Endodermal cell (in vitro differentiated cells): ENCODE results near the gene WDR6. TPM values are rescaled to one million over a fixed set of nuclear protein-coding genes. Genes with fewer than 3 reads are reported as not detected.

Source experiments
- DNase-seq: peaks from one replicate; pipeline ENCODE4 v3.0.0-alpha.2; 2017
- H3K27ac ChIP-seq: 2 replicates; pipeline ENCODE4 v1.5.1; 2013; ENCODE audit warnings: mild to moderate bottlenecking, low read depth, low read length, moderate library complexity
- H3K27me3 ChIP-seq: 2 replicates; pipeline ENCODE4 v1.6.1; 2013; ENCODE audit warnings: mild to moderate bottlenecking, low read length, moderate library complexity; ENCODE audit not compliant: insufficient read depth, control insufficient read depth, poor library complexity, severe bottlenecking
- H3K36me3 ChIP-seq: 2 replicates; pipeline ENCODE4 v1.7.0; 2013; ENCODE audit warnings: mild to moderate bottlenecking, low read length, moderate library complexity; ENCODE audit not compliant: control insufficient read depth, insufficient read depth
- H3K4me1 ChIP-seq: one replicate; pipeline ENCODE4 v1.7.0; 2013; ENCODE audit warnings: low read length; ENCODE audit not compliant: control insufficient read depth, insufficient read depth
- H3K4me3 ChIP-seq: 2 replicates; pipeline ENCODE4 v1.5.1; 2013; ENCODE audit warnings: mild to moderate bottlenecking, low read length, moderate library complexity
- H3K9ac ChIP-seq: 2 replicates; pipeline ENCODE4 v1.6.1; 2013; ENCODE audit warnings: mild to moderate bottlenecking, low read length, moderate library complexity; ENCODE audit not compliant: poor library complexity, severe bottlenecking; ENCODE audit errors: extremely low read depth
- H3K9me3 ChIP-seq: 2 replicates; pipeline ENCODE4 v1.6.1; 2013; ENCODE audit warnings: mild to moderate bottlenecking, low read length, moderate library complexity; ENCODE audit not compliant: control insufficient read depth
- H3K27ac Mint-ChIP-seq: 2 replicates; pipeline ENCODE4 v1.8.0; 2020; ENCODE audit warnings: mixed read lengths
- H3K27me3 Mint-ChIP-seq: 2 replicates; pipeline ENCODE4 v1.8.0; 2021; ENCODE audit warnings: mild to moderate bottlenecking, mixed read lengths; ENCODE audit not compliant: insufficient read depth
- H3K36me3 Mint-ChIP-seq: 2 replicates; pipeline ENCODE4 v1.8.0; 2020; ENCODE audit warnings: low read depth, mixed read lengths
- H3K4me1 Mint-ChIP-seq: 2 replicates; pipeline ENCODE4 v1.8.0; 2020; ENCODE audit warnings: mixed read lengths
- H3K4me3 Mint-ChIP-seq: 2 replicates; pipeline ENCODE4 v1.8.0; 2020; ENCODE audit warnings: mild to moderate bottlenecking, moderate library complexity, mixed read lengths
- H3K9me3 Mint-ChIP-seq: 2 replicates; pipeline ENCODE4 v1.8.0; 2020; ENCODE audit warnings: mild to moderate bottlenecking, mixed read lengths
- WGBS, 2 experiments: methylation state at CpG; one replicate each; pipeline versions ENCODE4 v1.1.5 to v1.1.7; 2013; ENCODE audit warnings: missing lambda C conversion rate in 2 of 2, mixed read lengths in 1 of 2; ENCODE audit not compliant: insufficient coverage in 1 of 2, insufficient read length in 1 of 2; 5-methylcytosine and 5-hydroxymethylcytosine counted together
- total RNA-seq, 2 donors: library from RNA; stranded (reverse); fragmentation: NEBNext Ultra II Directional in 1 of 2; extraction: Animal tissue kit (Norgen Biotek cat#: 25700) in 1 of 2; gene quantifications; 2 replicates in 1 of 2; 3 replicates in 1 of 2; pipeline ENCODE4 v1.2.1, GENCODE V29; 2021
- TF ChIP-seq, protein P1 (sequence below): fragments of 200-600 bp; sonication (generic); conservative IDR thresholded peaks from 2 replicates; pipeline ENCODE4 v1.5.0; 2021; ENCODE audit warnings: antibody characterized with exemption, mild to moderate bottlenecking

Gene WDR6
- total RNA-seq, 2 donors from 2014 or later: 106 to 166 TPM

- Histone ChIP-seq H3K27ac (no peak overlapping the region), H3K4me3 (no peak overlapping the region), H3K36me3 (peaks cover 72% of the 10 kb centered on the region), H3K4me1 (peaks cover 6% of the 10 kb centered on the region), H3K9me3 (no peaks in the 10 kb centered on the region), H3K27me3 (no peaks in the 10 kb centered on the region), H3K9ac (no peak overlapping the region)
- 94 to 100% methylated on average over 5 to 6 of the region's 6 CpGs for WGBS, 2 experiments
- Mint-ChIP-seq H3K9me3 (no peaks in the 10 kb centered on the region), H3K27ac (no peak overlapping the region), H3K27me3 (no peaks in the 10 kb centered on the region), H3K36me3 (peaks cover 62% of the 10 kb centered on the region), H3K4me3 (no peak overlapping the region), H3K4me1 (peaks cover 11% of the 10 kb centered on the region)
- no peak for DNase-seq
- TF ChIP-seq, protein P1, sequence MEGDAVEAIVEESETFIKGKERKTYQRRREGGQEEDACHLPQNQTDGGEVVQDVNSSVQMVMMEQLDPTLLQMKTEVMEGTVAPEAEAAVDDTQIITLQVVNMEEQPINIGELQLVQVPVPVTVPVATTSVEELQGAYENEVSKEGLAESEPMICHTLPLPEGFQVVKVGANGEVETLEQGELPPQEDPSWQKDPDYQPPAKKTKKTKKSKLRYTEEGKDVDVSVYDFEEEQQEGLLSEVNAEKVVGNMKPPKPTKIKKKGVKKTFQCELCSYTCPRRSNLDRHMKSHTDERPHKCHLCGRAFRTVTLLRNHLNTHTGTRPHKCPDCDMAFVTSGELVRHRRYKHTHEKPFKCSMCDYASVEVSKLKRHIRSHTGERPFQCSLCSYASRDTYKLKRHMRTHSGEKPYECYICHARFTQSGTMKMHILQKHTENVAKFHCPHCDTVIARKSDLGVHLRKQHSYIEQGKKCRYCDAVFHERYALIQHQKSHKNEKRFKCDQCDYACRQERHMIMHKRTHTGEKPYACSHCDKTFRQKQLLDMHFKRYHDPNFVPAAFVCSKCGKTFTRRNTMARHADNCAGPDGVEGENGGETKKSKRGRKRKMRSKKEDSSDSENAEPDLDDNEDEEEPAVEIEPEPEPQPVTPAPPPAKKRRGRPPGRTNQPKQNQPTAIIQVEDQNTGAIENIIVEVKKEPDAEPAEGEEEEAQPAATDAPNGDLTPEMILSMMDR: no peak
These were observed 25.6 kb downstream of the WDR6 start for GRCh38 chr3:49032646-49033304.

DNA sequence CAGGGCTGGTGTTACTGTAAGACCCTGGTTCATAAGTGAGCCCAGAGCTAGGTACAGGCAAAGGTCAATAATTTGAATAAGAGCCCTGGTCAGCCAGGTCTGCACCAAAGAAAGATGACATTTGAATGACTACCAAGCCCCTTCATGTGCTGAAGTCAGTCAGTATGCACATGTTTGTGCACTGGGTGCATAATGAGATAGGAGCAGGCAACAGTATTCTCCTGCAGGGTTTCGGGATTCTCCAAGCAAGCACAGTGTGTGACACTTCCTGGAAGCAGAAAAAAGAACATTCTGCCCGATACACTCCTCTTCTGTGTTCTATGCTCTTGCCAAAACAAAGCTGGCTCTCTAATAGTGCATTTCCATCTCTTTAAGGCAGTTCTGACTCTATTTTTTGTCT lies 27.5 kb downstream of the WDR6 start:
- Histone ChIP-seq H3K4me3 (no peak overlapping the region), H3K9ac (no peak overlapping the region), H3K27me3 (no peaks in the 10 kb centered on the region), H3K4me1 (no peaks in the 10 kb centered on the region), H3K36me3 (peaks cover 64% of the 10 kb centered on the region), H3K27ac (no peak overlapping the region), H3K9me3 (no peaks in the 10 kb centered on the region)
- Mint-ChIP-seq H3K36me3 (peaks cover 60% of the 10 kb centered on the region), H3K4me3 (no peak overlapping the region), H3K27me3 (no peaks in the 10 kb centered on the region), H3K27ac (no peak overlapping the region), H3K4me1 (no peaks in the 10 kb centered on the region), H3K9me3 (no peaks in the 10 kb centered on the region)
- no peak for DNase-seq
- WGBS, 2 experiments: 94 to 100% methylated on average over 2 of the region's 2 CpGs
- TF ChIP-seq, protein P1: no peak

GRCh38 chr3:49035281-49035680 lies 28.1 kb downstream of the WDR6 start:
- Mint-ChIP-seq H3K27ac (no peak overlapping the region), H3K4me1 (no peaks in the 10 kb centered on the region), H3K9me3 (no peaks in the 10 kb centered on the region), H3K4me3 (no peak overlapping the region), H3K27me3 (no peaks in the 10 kb centered on the region), H3K36me3 (peaks cover 63% of the 10 kb centered on the region)
- no peaks in the 10 kb centered on the region for H3K9me3 ChIP-seq
- no peaks in the 10 kb centered on the region for H3K4me1 ChIP-seq
- H3K27me3 ChIP-seq: no peaks in the 10 kb centered on the region
- peaks cover 62% of the 10 kb centered on the region for H3K36me3 ChIP-seq
- no peak for DNase-seq
- H3K9ac ChIP-seq: no peak overlapping the region
- H3K4me3 ChIP-seq: no peak overlapping the region
- TF ChIP-seq, protein P1: no peak
- H3K27ac ChIP-seq: no peak overlapping the region
- WGBS, 2 experiments: 91 to 92% methylated on average over 3 of the region's 3 CpGs
